Measurements from ENCODE around the gene ZNF484. TPM values are rescaled to one million over a fixed set of nuclear protein-coding genes. Genes with fewer than 3 reads are reported as not detected.
"Not testable (repeated sequence)": the region's sequence is repeated elsewhere in the genome, so short reads cannot be mapped to it uniquely, and the experiment has no call there.

The ZNF484 gene
- total and polyA plus RNA-seq, 7 experiments from 2014 or later, result 7.1 to 25.4 (median 13.7) TPM

GRCh38 chr9:92850898-92851297 lies 26.9 kb downstream of the ZNF484 start:
- Mint-ChIP-seq H3K27me3 (no peaks in the 10 kb centered on the region), H3K27ac (peak overlapping the region in 3 of 9 donors; percentile 8 to 84 (median 42)), H3K4me1 (peaks cover 0 to 17% (median 6%) of the 10 kb centered on the region in 7 donors), H3K9me3 (peaks cover 0 to 54% (median 33%) of the 10 kb centered on the region in 11 donors), H3K36me3 (peaks cover 29 to 89% (median 82%) of the 10 kb centered on the region in 5 donors), H3K4me3 (no peak overlapping the region)
- Histone ChIP-seq H3K27ac (ENCODE audit: low read depth, low read length) (no peak overlapping the region), H3K27me3 (ENCODE audit: control insufficient read depth in 2 of 2, insufficient read depth in 2 of 2, low read length in 2 of 2) (no peaks in the 10 kb centered on the region), H3K4me3 (ENCODE audit: low read length) (no peak overlapping the region), H3K4me1 (ENCODE audit: control insufficient read depth in 2 of 2, insufficient read depth in 2 of 2, low read length in 2 of 2) (peaks cover 0 to 4% of the 10 kb centered on the region in 2 donors), H3K9me3 (ENCODE audit: control insufficient read depth in 2 of 3, low read length in 3 of 3) (peaks cover 15 to 34% (median 23%) of the 10 kb centered on the region in 3 experiments), H3K36me3 (ENCODE audit: control insufficient read depth in 2 of 3, insufficient read depth in 3 of 3, low read length in 3 of 3) (peaks cover 23 to 60% (median 27%) of the 10 kb centered on the region in 3 experiments)
- intact Hi-C loops (cut with micrococcal nuclease), result loop anchor here in 1 of 2 donors (1.0 to 5.0 kb wide), 6 partner anchors 103 to 1112 kb away; partner anchors contain the start of gene CARD19
- ChIA-PET POLR2A (interaction anchor here (1.0 to 1.5 kb wide), 2 partner anchors 76 to 113 kb away, joined by 4 read pairs; no protein-coding TSS in a partner anchor), CTCF (interaction anchor here (0.7 to 1.8 kb wide), 9 partner anchors 10 to 174 kb away, joined by 3 to 10 read pairs (median 4); no protein-coding TSS in a partner anchor)
- ATAC-seq (no peak), DNase-seq (peak in 7 of 9 donors; percentile 22 to 46 (median 27))

GRCh38 chr9:92848740-92849139 lies 29.1 kb downstream of the ZNF484 start:
- CTCF ChIA-PET, ATAC-seq: not testable (repeated sequence)
- peaks cover 15 to 54% (median 27%) of the 10 kb centered on the region in 3 experiments for H3K9me3 ChIP-seq (ENCODE audit: control insufficient read depth in 2 of 3, low read length in 3 of 3)

GRCh38 chr9:92846662-92847145 lies 31.1 kb downstream of the ZNF484 start:
- peak in 2 of 9 donors; percentile 5 to 11 for DNase-seq
- H3K9me3 ChIP-seq (ENCODE audit: control insufficient read depth in 2 of 3, low read length in 3 of 3), result peaks cover 15 to 65% (median 27%) of the 10 kb centered on the region in 3 experiments
- Mint-ChIP-seq H3K9me3 (peaks cover 8 to 89% (median 46%) of the 10 kb centered on the region in 11 donors), H3K4me1 (peaks cover 0 to 10% (median 4%) of the 10 kb centered on the region in 7 donors), H3K36me3 (peaks cover 22 to 81% (median 73%) of the 10 kb centered on the region in 5 donors), H3K27ac (no peak overlapping the region), H3K27me3 (no peaks in the 10 kb centered on the region), H3K4me3 (no peak overlapping the region)
- no peak overlapping the region for H3K27ac ChIP-seq (ENCODE audit: low read depth, low read length)
- intact Hi-C loops (cut with micrococcal nuclease), result no loop called here
- H3K4me3 ChIP-seq (ENCODE audit: low read length), result no peak overlapping the region
- H3K4me1 ChIP-seq (ENCODE audit: control insufficient read depth in 2 of 2, insufficient read depth in 2 of 2, low read length in 2 of 2), result peaks cover 0 to 4% of the 10 kb centered on the region in 2 donors
- ChIA-PET POLR2A (no interaction called here), CTCF (no interaction called here)
- no peak for ATAC-seq
- H3K36me3 ChIP-seq (ENCODE audit: control insufficient read depth in 2 of 3, insufficient read depth in 3 of 3, low read length in 3 of 3), result peaks cover 12 to 34% (median 14%) of the 10 kb centered on the region in 3 experiments
- H3K27me3 ChIP-seq (ENCODE audit: control insufficient read depth in 2 of 2, insufficient read depth in 2 of 2, low read length in 2 of 2), result no peaks in the 10 kb centered on the region

More at GRCh38 chr9:92848740-92849139, 29.1 kb downstream of the ZNF484 start:
- H3K27me3 ChIP-seq (ENCODE audit: control insufficient read depth in 2 of 2, insufficient read depth in 2 of 2, low read length in 2 of 2); intact Hi-C loops (cut with micrococcal nuclease); POLR2A ChIA-PET; DNase-seq; H3K27ac Mint-ChIP-seq; H3K4me3 ChIP-seq (ENCODE audit: low read length); H3K27me3 Mint-ChIP-seq; H3K27ac ChIP-seq (ENCODE audit: low read depth, low read length); H3K4me3 Mint-ChIP-seq; H3K4me1 ChIP-seq (ENCODE audit: control insufficient read depth in 2 of 2, insufficient read depth in 2 of 2, low read length in 2 of 2): not testable (repeated sequence)
- H3K36me3 ChIP-seq (ENCODE audit: control insufficient read depth in 2 of 3, insufficient read depth in 3 of 3, low read length in 3 of 3), result peaks cover 14 to 45% (median 18%) of the 10 kb centered on the region in 3 experiments
- Mint-ChIP-seq H3K9me3 (peaks cover 5 to 75% (median 49%) of the 10 kb centered on the region in 11 donors), H3K4me1 (peaks cover 0 to 13% (median 6%) of the 10 kb centered on the region in 7 donors), H3K36me3 (peaks cover 22 to 86% (median 81%) of the 10 kb centered on the region in 5 donors)

- CTCF ChIA-PET; DNase-seq; H3K4me3 Mint-ChIP-seq; intact Hi-C loops (cut with micrococcal nuclease); ATAC-seq; H3K4me1 ChIP-seq (ENCODE audit: control insufficient read depth in 2 of 2, insufficient read depth in 2 of 2, low read length in 2 of 2); H3K27ac ChIP-seq (ENCODE audit: low read depth, low read length); H3K27me3 Mint-ChIP-seq; H3K36me3 ChIP-seq (ENCODE audit: control insufficient read depth in 2 of 3, insufficient read depth in 3 of 3, low read length in 3 of 3); H3K27ac Mint-ChIP-seq; H3K4me1 Mint-ChIP-seq; H3K27me3 ChIP-seq (ENCODE audit: control insufficient read depth in 2 of 2, insufficient read depth in 2 of 2, low read length in 2 of 2); H3K4me3 ChIP-seq (ENCODE audit: low read length): not testable (repeated sequence)
- H3K9me3 ChIP-seq (ENCODE audit: control insufficient read depth in 2 of 3, low read length in 3 of 3), result peaks cover 4 to 44% (median 10%) of the 10 kb centered on the region in 3 experiments
- POLR2A ChIA-PET, result interaction anchor here (0.8 kb wide), 1 partner anchor 26 kb away, joined by 4 read pairs; no protein-coding TSS in a partner anchor
- peaks cover 6 to 82% (median 38%) of the 10 kb centered on the region in 11 donors for H3K9me3 Mint-ChIP-seq
- H3K36me3 Mint-ChIP-seq, result peaks cover 12 to 38% (median 29%) of the 10 kb centered on the region in 5 donors
Observed at GRCh38 chr9:92838411-92838810, 39.4 kb downstream of the ZNF484 start.

GRCh38 chr9:92837191-92837590 lies 40.6 kb downstream of the ZNF484 start:
- Histone ChIP-seq H3K9me3 (ENCODE audit: control insufficient read depth in 2 of 3, low read length in 3 of 3) (peaks cover 4 to 37% (median 10%) of the 10 kb centered on the region in 3 experiments), H3K4me3 (ENCODE audit: low read length) (no peak overlapping the region), H3K36me3 (ENCODE audit: control insufficient read depth in 2 of 3, insufficient read depth in 3 of 3, low read length in 3 of 3) (no peaks in the 10 kb centered on the region), H3K4me1 (ENCODE audit: control insufficient read depth in 2 of 2, insufficient read depth in 2 of 2, low read length in 2 of 2) (no peaks in the 10 kb centered on the region), H3K27ac (ENCODE audit: low read depth, low read length) (no peak overlapping the region), H3K27me3 (ENCODE audit: control insufficient read depth in 2 of 2, insufficient read depth in 2 of 2, low read length in 2 of 2) (no peaks in the 10 kb centered on the region)
- Mint-ChIP-seq H3K36me3 (peaks cover 12 to 30% (median 22%) of the 10 kb centered on the region in 5 donors), H3K9me3 (peaks cover 3 to 81% (median 41%) of the 10 kb centered on the region in 11 donors), H3K4me3 (no peak overlapping the region), H3K27ac (peak overlapping the region in 1 of 9 donors; percentile 76), H3K4me1 (no peaks in the 10 kb centered on the region), H3K27me3 (no peaks in the 10 kb centered on the region)
- DNase-seq (no peak), ATAC-seq (no peak)
- ChIA-PET POLR2A (no interaction called here), CTCF (no interaction called here)
- intact Hi-C loops (cut with micrococcal nuclease), result no loop called here

- CTCF ChIA-PET, result no interaction called here
- H3K27ac Mint-ChIP-seq, result no peak overlapping the region
Observed at GRCh38 chr9:92829420-92829819, 48.4 kb downstream of the ZNF484 start.

More at GRCh38 chr9:92829420-92829819, 48.4 kb downstream of the ZNF484 start:
- POLR2A ChIA-PET, result no interaction called here
- Histone ChIP-seq H3K27ac (ENCODE audit: low read depth, low read length) (no peak overlapping the region), H3K27me3 (ENCODE audit: control insufficient read depth in 2 of 2, insufficient read depth in 2 of 2, low read length in 2 of 2) (no peaks in the 10 kb centered on the region), H3K9me3 (ENCODE audit: control insufficient read depth in 2 of 3, low read length in 3 of 3) (peaks cover 0 to 11% (median 4%) of the 10 kb centered on the region in 3 experiments), H3K36me3 (ENCODE audit: control insufficient read depth in 2 of 3, insufficient read depth in 3 of 3, low read length in 3 of 3) (no peaks in the 10 kb centered on the region), H3K4me3 (ENCODE audit: low read length) (no peak overlapping the region), H3K4me1 (ENCODE audit: control insufficient read depth in 2 of 2, insufficient read depth in 2 of 2, low read length in 2 of 2) (no peaks in the 10 kb centered on the region)
- DNase-seq (no peak), ATAC-seq (no peak)
- Mint-ChIP-seq H3K9me3 (peaks cover 2 to 26% (median 15%) of the 10 kb centered on the region in 11 donors), H3K4me3 (no peak overlapping the region), H3K27me3 (peaks cover 0 to 21% (median 0%) of the 10 kb centered on the region in 5 donors), H3K4me1 (no peaks in the 10 kb centered on the region), H3K36me3 (peaks cover 0 to 8% (median 4%) of the 10 kb centered on the region in 5 donors)
- intact Hi-C loops (cut with micrococcal nuclease), result no loop called here
